Lung (tissue), 12 donors: ENCODE results near the gene GOT1. TPM values are rescaled to one million over a fixed set of nuclear protein-coding genes. Genes with fewer than 3 reads are reported as not detected.

ENCODE experiments used
- ATAC-seq: fragments of 200-7000 bp; cut with Tn5 transposase; one replicate; pipeline ENCODE4 v1.9.1; 2020; ENCODE audit warnings: moderate number of reproducible peaks; ENCODE audit not compliant: insufficient read depth, low FRiP score
- DNase-seq, 3 donors: peaks; one replicate each; pipeline ENCODE4 v3.0.0-alpha.2; 2013 to 2017
- H3K27ac ChIP-seq, 2 donors: one replicate each; pipeline ENCODE4 v1.5.1; 2013; ENCODE audit warnings: mild to moderate bottlenecking in 2 of 2, moderate library complexity in 2 of 2, control low read depth in 1 of 2, inconsistent platforms in 1 of 2, low read depth in 1 of 2, low read length in 1 of 2
- H3K27me3 ChIP-seq, 3 donors: one replicate each; pipeline ENCODE4 v1.5.1; 2013; ENCODE audit warnings: low read length in 2 of 3; ENCODE audit not compliant: control insufficient read depth in 3 of 3, insufficient read depth in 3 of 3
- H3K36me3 ChIP-seq, 4 donors: one replicate each; pipeline ENCODE4 v1.5.1; 2013; ENCODE audit warnings: low read length in 4 of 4, mild to moderate bottlenecking in 1 of 4, moderate library complexity in 1 of 4; ENCODE audit not compliant: control insufficient read depth in 4 of 4, insufficient read depth in 4 of 4
- H3K4me1 ChIP-seq, 5 donors: one replicate each; pipeline ENCODE4 v1.5.1; 2013; ENCODE audit warnings: low read length in 5 of 5, mild to moderate bottlenecking in 2 of 5, moderate library complexity in 1 of 5; ENCODE audit not compliant: control insufficient read depth in 5 of 5, insufficient read depth in 5 of 5
- H3K4me3 ChIP-seq: one replicate; pipeline ENCODE4 v1.5.1; 2013; ENCODE audit warnings: mild to moderate bottlenecking, control low read depth, moderate library complexity
- H3K9ac ChIP-seq, 2 donors: one replicate each; pipeline ENCODE4 v1.5.1; 2013; ENCODE audit warnings: low read length in 2 of 2, control low read depth in 1 of 2; ENCODE audit not compliant: insufficient read depth in 1 of 2
- H3K9me3 ChIP-seq, 4 donors: one replicate each; pipeline ENCODE4 v1.5.1; 2013; ENCODE audit warnings: low read length in 3 of 4, mild to moderate bottlenecking in 1 of 4, moderate library complexity in 1 of 4; ENCODE audit not compliant: control insufficient read depth in 4 of 4, insufficient read depth in 3 of 4
- CTCF ChIP-seq: IDR thresholded peaks from 2 replicates; pipeline ENCODE4 v1.5.1; 2012; ENCODE audit warnings: mild to moderate bottlenecking; ENCODE audit errors: control extremely low read depth, extremely low read depth
- WGBS, 2 donors: extraction: QIAGEN DNeasy Blood & Tissue Kit; methylation state at CpG; one replicate each; pipeline ENCODE4 v1.1.7; 2013; 5-methylcytosine and 5-hydroxymethylcytosine counted together
- polyA plus RNA-seq, 2 donors: library from polyadenylated mRNA; stranded (reverse); fragments of 200-250 nt; gene quantifications; one replicate each; pipeline ENCODE4 v1.2.1, GENCODE V29; 2013
- total RNA-seq, 2 donors: library from RNA; depleted of rRNA in 1 of 2; stranded (reverse); fragments of >200 nt in 1 of 2; gene quantifications; one replicate each; pipeline ENCODE4 v1.2.1, GENCODE V29; 2014 to 2021
- donor health status: control.
- donor health status: control.
- donor health status: Bipolar disorder and iron deficiency.
- donor health status: healthy.
- donor health status: DM: yes; HTN: yes; CAD: no.

The GOT1 gene
- total and polyA plus RNA-seq, 4 donors: 14.6 to 35.3 (median 24.0) TPM

DNA sequence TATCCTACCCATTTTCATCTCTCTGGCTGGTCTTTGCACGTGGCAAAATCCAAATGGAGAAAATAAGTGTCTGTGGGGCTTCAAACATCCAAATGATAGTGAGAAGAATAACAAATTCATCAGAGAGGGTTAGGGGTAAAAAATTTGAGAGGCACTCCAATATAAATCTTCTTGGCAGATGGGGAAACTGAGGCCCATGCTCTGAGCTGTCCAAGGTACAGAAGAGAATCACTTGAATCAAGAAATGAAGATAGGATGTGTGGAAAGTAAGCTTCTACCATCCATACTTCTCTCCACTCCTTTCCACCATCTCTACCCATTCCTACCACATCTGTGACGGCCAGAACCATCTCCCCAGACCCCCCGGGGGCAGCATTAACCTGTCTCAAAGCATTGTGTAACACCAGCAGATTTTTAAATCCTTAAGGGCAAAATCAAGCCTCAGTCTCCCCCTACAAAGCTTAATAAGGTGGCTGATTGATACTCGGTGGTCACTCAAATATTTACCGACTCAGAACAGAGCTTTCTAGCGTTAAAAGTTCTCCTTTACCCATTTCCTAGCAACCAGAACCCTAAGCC lies 818 bp downstream of the GOT1 start:
- H3K27me3 ChIP-seq: no peaks in the 10 kb centered on the region
- 33 to 34% methylated on average over 6 of the region's 6 CpGs for WGBS, 2 donors
- no peaks in the 10 kb centered on the region for H3K9me3 ChIP-seq
- H3K36me3 ChIP-seq: peaks cover 4 to 13% (median 8%) of the 10 kb centered on the region in 4 donors
- H3K4me1 ChIP-seq: peaks cover 0 to 15% (median 4%) of the 10 kb centered on the region in 5 donors
- peak overlapping the region in 1 of 2 donors; percentile 87 for H3K27ac ChIP-seq
- peak overlapping the region; percentile 66 to 79 for H3K9ac ChIP-seq
- DNase-seq (no peak), ATAC-seq (no peak)
- peak overlapping the region; percentile 88 for H3K4me3 ChIP-seq
- TF ChIP-seq CTCF: no peak

DNA sequence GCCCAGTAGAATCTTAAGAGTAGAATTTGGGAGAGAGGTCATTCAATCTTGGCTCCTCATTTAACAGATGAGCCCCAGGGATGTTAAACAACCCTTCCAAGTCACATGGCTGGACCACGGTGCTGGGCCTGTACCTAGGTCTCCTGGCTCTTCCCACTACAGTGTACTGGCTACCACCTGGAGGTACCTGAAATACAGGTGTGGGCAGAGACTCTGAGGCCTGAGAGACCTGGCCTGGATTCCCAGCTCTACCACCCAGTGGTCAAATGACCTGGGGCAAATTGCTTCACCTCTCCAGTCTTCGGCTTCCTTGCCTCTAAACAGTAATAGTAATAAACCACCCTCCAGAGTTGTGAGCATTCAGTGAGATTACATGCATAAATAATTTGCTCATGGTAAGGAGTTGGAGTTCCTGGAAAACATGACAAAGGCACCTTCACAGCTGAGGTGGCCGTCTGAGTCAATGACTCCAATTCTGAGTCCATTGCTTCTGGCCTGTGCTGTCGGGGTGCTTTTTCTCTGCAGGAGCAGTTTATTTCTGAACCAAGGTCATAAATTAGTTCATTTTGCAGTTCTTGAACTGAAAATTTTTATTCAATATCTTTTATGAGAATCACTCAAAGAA lies 2.7 kb downstream of the GOT1 start:
- no peak for ATAC-seq
- peak overlapping the region in 1 of 2 donors; percentile 36 for H3K27ac ChIP-seq
- no peaks in the 10 kb centered on the region for H3K27me3 ChIP-seq
- H3K36me3 ChIP-seq: peaks cover 2 to 12% (median 8%) of the 10 kb centered on the region in 4 donors
- no peak for DNase-seq
- no peak overlapping the region for H3K9ac ChIP-seq
- no peaks in the 10 kb centered on the region for H3K9me3 ChIP-seq
- TF ChIP-seq CTCF: no peak
- whole genome bisulfite sequencing, 2 donors: 89 to 92% methylated on average over 4 of the region's 4 CpGs
- H3K4me1 ChIP-seq: peaks cover 0 to 15% (median 4%) of the 10 kb centered on the region in 5 donors
- H3K4me3 ChIP-seq: no peak overlapping the region

GRCh38 chr10:99426689-99427088 lies 3.7 kb downstream of the GOT1 start:
- 75 to 88% methylated on average over 3 of the region's 3 CpGs for WGBS, 2 donors
- peaks cover 4 to 12% (median 8%) of the 10 kb centered on the region in 4 donors for H3K36me3 ChIP-seq

More at GRCh38 chr10:99426689-99427088, 3.7 kb downstream of the GOT1 start:
- DNase-seq (no peak), ATAC-seq (no peak)
- TF ChIP-seq CTCF: no peak
- H3K9me3 ChIP-seq: no peaks in the 10 kb centered on the region
- H3K4me3 ChIP-seq: no peak overlapping the region
- no peak overlapping the region for H3K27ac ChIP-seq
- no peak overlapping the region for H3K9ac ChIP-seq
- H3K4me1 ChIP-seq: peaks cover 0 to 13% (median 4%) of the 10 kb centered on the region in 5 donors
- no peaks in the 10 kb centered on the region for H3K27me3 ChIP-seq
